ENCODE measurements around the gene NR2F1.

DNA sequence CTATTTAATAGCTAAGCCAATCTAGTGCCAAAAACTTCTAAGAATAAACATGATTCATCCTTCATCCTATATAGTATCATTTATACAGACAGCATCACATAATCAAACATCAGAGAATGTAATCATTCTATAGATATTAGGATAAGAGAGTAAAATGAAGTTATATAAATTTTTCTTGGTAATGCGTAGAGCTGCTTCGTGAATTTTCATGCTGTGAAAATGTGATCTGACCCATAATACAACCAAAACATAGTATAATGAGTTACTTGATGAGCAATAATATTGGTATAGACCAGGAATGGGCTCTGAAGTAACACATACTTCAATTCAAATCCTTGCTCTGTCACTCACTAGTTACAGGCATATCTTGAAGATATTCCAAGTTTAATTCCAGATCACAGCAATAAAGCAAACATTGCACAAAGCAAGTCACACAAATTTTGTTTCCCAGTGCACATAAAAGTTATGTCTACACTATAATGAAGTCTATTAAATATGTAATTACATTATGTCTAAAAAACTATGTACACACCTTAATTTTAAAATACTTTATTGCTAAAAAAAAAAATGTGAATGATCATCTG is 25.9 kb upstream of the NR2F1 start:
- TF ChIP-seq, protein P1, sequence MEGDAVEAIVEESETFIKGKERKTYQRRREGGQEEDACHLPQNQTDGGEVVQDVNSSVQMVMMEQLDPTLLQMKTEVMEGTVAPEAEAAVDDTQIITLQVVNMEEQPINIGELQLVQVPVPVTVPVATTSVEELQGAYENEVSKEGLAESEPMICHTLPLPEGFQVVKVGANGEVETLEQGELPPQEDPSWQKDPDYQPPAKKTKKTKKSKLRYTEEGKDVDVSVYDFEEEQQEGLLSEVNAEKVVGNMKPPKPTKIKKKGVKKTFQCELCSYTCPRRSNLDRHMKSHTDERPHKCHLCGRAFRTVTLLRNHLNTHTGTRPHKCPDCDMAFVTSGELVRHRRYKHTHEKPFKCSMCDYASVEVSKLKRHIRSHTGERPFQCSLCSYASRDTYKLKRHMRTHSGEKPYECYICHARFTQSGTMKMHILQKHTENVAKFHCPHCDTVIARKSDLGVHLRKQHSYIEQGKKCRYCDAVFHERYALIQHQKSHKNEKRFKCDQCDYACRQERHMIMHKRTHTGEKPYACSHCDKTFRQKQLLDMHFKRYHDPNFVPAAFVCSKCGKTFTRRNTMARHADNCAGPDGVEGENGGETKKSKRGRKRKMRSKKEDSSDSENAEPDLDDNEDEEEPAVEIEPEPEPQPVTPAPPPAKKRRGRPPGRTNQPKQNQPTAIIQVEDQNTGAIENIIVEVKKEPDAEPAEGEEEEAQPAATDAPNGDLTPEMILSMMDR (conservative IDR thresholded peaks at IDR 0.05; ENCODE audit: low read depth, low read length) = no peak
- no peak for TF ChIP-seq EZH2phosphoT487 (IDR thresholded peaks at IDR 0.05; ENCODE audit: borderline replicate concordance, low read length)
